Nephron (organoid): Measurements from ENCODE around the gene HOXB3.

Source experiments
- H3K27ac Mint-ChIP-seq, 3 experiments: 2 replicates each; pipeline ENCODE4 v1.8.0; 2020; ENCODE audit warnings: mixed read lengths in 3 of 3, mild to moderate bottlenecking in 2 of 3, moderate library complexity in 1 of 3
- H3K27me3 Mint-ChIP-seq: 2 replicates; pipeline ENCODE4 v1.8.0; 2021; ENCODE audit warnings: low read depth, mild to moderate bottlenecking, moderate library complexity, mixed read lengths
- H3K36me3 Mint-ChIP-seq: 2 replicates; pipeline ENCODE4 v1.8.0; 2020; ENCODE audit warnings: low read depth, mixed read lengths
- H3K4me1 Mint-ChIP-seq: 2 replicates; pipeline ENCODE4 v1.8.0; 2020; ENCODE audit warnings: mixed read lengths
- H3K4me3 Mint-ChIP-seq, 3 experiments: 2 replicates each; pipeline ENCODE4 v1.8.0; 2020; ENCODE audit warnings: mild to moderate bottlenecking in 3 of 3, mixed read lengths in 3 of 3, moderate library complexity in 2 of 3
- H3K9me3 Mint-ChIP-seq: 2 replicates; pipeline ENCODE4 v1.8.0; 2020; ENCODE audit warnings: mixed read lengths
- CTCF ChIP-seq, 3 experiments: fragments of 200-600 bp; sonication (generic); IDR thresholded peaks; one replicate each; pipeline ENCODE4 v1.5.0; 2021; ENCODE audit warnings: antibody characterized with exemption in 3 of 3; ENCODE audit not compliant: unreplicated experiment in 3 of 3

Gene HOXB3

GRCh38 chr17:48589060-48589830, 796 bp downstream of the HOXB3 start:
- Mint-ChIP-seq H3K27ac (peak overlapping the region in 1 of 3 experiments; percentile 92), H3K4me3 (peak overlapping the region; percentile 84 to 98 (median 91)), H3K27me3 (peaks cover 89% of the 10 kb centered on the region), H3K36me3 (peaks cover 54% of the 10 kb centered on the region), H3K4me1 (peaks cover 92% of the 10 kb centered on the region), H3K9me3 (no peaks in the 10 kb centered on the region)
- no peak for TF ChIP-seq CTCF (IDR thresholded peaks at IDR 0.05; ENCODE audit: unreplicated experiment in 3 of 3)

- H3K4me1 Mint-ChIP-seq = peaks cover 92% of the 10 kb centered on the region
- H3K9me3 Mint-ChIP-seq = no peaks in the 10 kb centered on the region
- peaks cover 89% of the 10 kb centered on the region for H3K27me3 Mint-ChIP-seq
- no peak for TF ChIP-seq CTCF (IDR thresholded peaks at IDR 0.05; ENCODE audit: unreplicated experiment in 3 of 3)
- peak overlapping the region in 1 of 3 experiments; percentile 91 for H3K27ac Mint-ChIP-seq
- peaks cover 50% of the 10 kb centered on the region for H3K36me3 Mint-ChIP-seq
- peak overlapping the region; percentile 84 to 98 (median 91) for H3K4me3 Mint-ChIP-seq
Observed at GRCh38 chr17:48588528-48588927, 1.5 kb downstream of the HOXB3 start.

GRCh38 chr17:48588074-48588415, 2.0 kb downstream of the HOXB3 start:
- TF ChIP-seq CTCF (IDR thresholded peaks at IDR 0.05; ENCODE audit: unreplicated experiment in 3 of 3) = no peak
- Mint-ChIP-seq H3K27me3 (peaks cover 88% of the 10 kb centered on the region), H3K4me3 (peak overlapping the region; percentile 84 to 98 (median 91)), H3K9me3 (no peaks in the 10 kb centered on the region), H3K27ac (peak overlapping the region in 1 of 3 experiments; percentile 91), H3K4me1 (peaks cover 92% of the 10 kb centered on the region), H3K36me3 (peaks cover 53% of the 10 kb centered on the region)

GRCh38 chr17:48587276-48588073, 2.6 kb downstream of the HOXB3 start:
- Mint-ChIP-seq H3K27me3 (peaks cover 88% of the 10 kb centered on the region), H3K36me3 (peaks cover 53% of the 10 kb centered on the region), H3K9me3 (no peaks in the 10 kb centered on the region), H3K4me3 (peak overlapping the region; percentile 84 to 98 (median 91)), H3K4me1 (peaks cover 92% of the 10 kb centered on the region), H3K27ac (peak overlapping the region in 1 of 3 experiments; percentile 91)
- no peak for TF ChIP-seq CTCF (IDR thresholded peaks at IDR 0.05; ENCODE audit: unreplicated experiment in 3 of 3)

GRCh38 chr17:48586355-48587258, 3.4 kb downstream of the HOXB3 start:
- peaks cover 86% of the 10 kb centered on the region for H3K27me3 Mint-ChIP-seq

More at GRCh38 chr17:48586355-48587258, 3.4 kb downstream of the HOXB3 start:
- H3K9me3 Mint-ChIP-seq = no peaks in the 10 kb centered on the region
- peak overlapping the region; percentile 84 to 98 (median 91) for H3K4me3 Mint-ChIP-seq
- no peak for TF ChIP-seq CTCF (IDR thresholded peaks at IDR 0.05; ENCODE audit: unreplicated experiment in 3 of 3)
- peaks cover 49% of the 10 kb centered on the region for H3K36me3 Mint-ChIP-seq
- H3K27ac Mint-ChIP-seq = peak overlapping the region in 1 of 3 experiments; percentile 91
- H3K4me1 Mint-ChIP-seq = peaks cover 91% of the 10 kb centered on the region
